GM21360 (cell line): ENCODE data around the gene LMF1.

ENCODE experiments used
- ATAC-seq: cut with Tn5 transposase; IDR thresholded peaks from one replicate; pipeline ENCODE4 v1.9.1; 2021; ENCODE audit warnings: mild to moderate bottlenecking, moderate library complexity; ENCODE audit not compliant: unreplicated experiment

The LMF1 gene

GRCh38 chr16:931626-932500, 38.9 kb downstream of the LMF1 start:
- ATAC-seq: no peak

DNA sequence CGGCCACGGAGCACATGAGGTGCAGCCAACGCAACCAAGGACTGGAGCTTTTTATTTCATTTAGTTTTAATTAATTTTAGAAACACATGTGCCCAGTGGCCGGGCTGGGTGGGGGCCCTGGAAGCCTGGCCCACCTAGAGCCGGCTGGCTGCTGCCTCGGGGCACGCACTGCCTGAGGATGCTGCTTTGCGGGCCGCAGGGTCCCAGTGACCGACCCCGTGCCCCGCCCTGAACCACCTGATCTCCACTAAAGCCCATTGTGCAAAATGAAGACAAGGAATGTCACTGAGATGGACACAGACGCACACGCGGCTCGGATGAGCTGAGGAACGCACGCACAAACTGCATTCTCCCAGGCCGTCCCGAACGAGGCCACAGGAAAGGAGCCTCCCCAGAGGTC, 39.6 kb downstream of the LMF1 start:
- ATAC-seq: no peak

GRCh38 chr16:930511-930910, 40.3 kb downstream of the LMF1 start:
- no peak for ATAC-seq

DNA sequence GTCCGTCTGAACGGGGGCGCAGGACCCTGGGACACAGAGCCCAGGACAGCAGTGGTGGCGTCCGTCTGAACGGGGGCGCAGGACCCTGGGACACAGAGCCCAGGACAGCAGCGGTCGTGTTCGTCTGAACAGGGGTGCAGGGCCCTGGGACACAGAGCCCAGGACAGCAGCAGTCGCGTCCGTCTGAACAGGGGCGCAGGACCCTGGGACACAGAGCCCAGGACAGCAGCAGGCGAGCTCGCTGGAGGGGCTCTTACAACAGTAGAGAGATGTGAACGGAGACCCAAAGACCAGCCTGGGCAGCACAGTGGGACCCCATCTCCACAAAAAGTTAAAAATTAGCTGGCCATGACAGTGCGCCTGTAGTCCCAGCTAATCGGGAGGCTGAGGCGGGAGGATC, 40.7 kb downstream of the LMF1 start:
- ATAC-seq: no peak

DNA sequence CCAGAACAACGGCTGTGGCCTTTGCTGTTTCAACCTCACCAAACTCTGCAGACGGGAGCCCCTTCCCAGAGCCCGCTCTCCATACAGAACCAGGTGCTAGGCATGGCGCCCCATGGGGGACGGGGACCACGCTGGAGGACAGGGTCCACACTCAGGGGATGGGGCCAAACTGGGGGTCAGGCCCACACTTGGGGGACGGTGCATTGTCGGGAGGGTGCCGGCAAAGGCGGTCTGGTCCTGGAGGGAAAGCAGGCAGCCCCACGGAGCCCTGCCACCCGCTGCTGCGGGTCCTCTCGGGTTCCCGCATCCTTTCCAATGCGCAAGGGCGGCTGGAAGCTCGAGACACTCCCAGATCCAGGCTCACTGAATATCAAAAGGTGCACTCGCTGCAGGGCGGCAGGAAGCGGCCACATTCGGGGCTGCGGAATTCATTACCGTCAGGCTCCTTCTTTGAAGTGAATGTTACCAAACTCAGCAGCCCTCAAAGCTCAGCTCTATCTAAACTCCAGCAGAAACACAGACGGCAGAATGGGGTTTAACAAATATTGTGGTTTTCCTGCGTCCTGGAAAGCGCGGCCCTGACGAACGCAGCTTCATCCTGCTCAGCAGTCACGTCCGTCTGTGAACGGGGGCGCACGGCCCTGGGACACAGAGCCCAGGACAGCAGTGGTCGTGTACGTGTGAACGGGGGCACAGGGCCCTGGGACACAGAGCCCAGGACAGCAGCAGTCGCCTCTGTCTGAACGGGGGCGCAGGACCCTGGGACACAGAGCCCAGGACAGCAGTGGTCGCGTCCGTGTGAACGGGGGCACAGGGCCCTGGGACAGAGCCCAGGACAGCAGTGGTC, 41.3 kb downstream of the LMF1 start:
- ATAC-seq: no peak

DNA sequence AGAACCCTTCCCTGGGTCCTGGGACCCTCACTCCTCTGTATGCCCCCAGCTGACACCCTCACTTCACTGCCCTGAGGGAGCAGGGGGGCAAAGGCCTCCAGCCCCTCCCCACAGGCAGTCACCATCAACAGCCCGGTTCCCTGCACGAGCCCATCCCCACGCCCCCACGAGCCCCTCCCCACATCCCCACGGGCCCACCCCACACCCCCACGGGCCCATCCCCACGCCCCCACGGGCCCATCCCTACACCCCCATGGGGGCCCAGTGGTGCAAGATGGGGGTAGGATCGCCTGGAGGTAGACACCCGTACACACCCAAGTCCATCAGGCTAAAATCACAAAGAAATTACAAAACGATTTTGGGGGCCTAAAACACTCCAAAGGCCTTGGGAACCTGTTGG, 42.3 kb downstream of the LMF1 start:
- ATAC-seq: no peak

DNA sequence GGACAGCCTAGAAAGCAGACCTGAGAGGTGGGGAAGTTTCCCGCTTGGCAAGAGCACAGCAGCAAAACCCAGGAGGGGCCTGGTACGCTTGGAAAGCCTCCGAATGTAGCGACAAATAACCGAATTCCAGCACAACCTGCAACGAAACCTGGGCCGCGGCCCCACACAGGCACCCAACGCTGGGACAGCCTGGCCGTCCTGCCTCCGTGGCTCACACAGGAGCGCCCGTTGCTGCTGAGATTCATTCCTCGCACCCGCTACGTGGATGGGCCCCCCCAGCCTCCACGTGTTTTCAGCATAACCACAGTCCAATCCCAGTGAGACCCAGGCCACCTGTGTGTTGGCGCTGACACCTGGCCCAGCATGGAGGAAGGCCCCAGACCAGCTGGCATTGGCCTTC, 42.9 kb downstream of the LMF1 start:
- no peak for ATAC-seq

DNA sequence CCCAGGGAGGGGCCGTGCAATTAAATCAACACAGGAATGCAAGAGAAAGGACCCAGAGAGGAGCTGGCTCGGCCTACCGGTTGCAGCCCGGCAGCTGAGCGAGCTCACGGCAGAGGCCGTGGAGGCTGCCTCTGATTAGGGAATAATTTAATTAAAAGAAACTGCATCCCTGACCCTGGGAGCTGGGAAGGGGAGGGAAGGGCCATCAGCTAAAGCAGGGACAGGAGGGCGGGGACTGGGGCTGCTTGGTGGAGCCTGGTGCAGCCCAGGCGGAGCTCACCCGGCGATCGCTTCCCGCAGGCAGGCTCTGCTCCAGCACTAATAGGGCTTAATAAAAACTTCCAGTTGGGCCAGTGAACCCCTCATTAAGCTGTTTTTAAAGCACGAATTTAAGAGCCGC, 43.4 kb downstream of the LMF1 start:
- no peak for ATAC-seq

- ATAC-seq: no peak
Observed at GRCh38 chr16:926715-927114, 44.1 kb downstream of the LMF1 start.

DNA sequence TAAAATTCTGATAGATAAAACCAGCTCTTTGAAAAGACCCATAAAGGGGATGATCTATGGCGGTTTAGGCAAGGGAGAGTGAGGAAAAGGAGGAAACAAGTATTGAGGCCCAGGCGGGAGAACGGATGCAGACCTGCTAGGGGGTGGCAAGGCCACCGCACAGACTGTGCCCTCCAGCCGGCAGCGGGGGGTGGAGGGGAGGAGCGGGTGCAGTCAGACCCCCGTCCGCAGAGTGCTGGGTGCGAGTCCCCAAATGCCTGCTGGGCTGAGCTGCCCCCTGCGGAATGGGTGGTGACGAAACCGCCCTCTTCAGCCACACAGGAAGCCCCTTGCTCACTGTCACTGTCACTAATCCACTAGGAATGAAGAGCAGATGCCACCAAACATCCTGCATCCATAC, 46.0 kb downstream of the LMF1 start:
- ATAC-seq: no peak

DNA sequence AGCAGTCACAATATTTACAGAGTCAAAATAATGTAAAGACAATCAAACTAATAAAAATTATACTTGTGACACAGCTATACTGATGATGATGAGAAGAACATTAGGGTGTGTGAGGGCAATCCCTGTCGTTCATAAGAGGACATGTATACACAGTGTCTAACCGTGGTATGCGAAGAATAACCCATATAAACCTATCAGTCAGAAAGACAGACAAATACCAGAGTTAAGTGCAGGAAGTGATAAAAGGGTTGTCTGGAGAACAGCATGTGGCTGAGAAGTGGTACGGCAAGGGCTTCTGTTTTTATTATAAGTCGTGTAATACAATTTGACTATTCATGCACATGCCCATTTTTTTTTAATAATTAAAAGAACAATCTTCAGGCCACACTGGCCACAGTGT, 46.7 kb downstream of the LMF1 start:
- ATAC-seq: no peak

DNA sequence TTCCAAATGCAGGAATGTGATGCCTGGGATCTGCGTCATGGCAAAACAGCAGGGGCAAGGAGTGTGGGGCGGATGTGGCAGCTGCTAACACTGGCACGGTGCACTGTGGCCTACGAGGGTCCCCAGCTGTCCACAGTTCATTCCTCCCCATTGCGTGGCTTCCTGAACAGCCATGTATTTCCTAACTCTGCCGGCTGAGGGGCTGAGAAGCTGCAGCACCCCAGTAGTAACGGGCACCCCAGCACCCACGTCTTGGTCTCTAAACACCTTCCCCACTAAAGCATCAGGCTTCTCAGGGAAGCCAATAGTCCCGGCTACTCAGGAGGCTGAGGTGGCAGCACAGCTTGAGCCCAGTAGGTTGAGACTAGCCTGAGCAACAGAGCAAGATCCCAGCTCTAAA, 47.6 kb downstream of the LMF1 start:
- ATAC-seq: no peak

GRCh38 chr16:922051-922450, 48.7 kb downstream of the LMF1 start:
- no peak for ATAC-seq

- ATAC-seq: no peak
Observed at GRCh38 chr16:921321-921905, 49.4 kb downstream of the LMF1 start.

- ATAC-seq: no peak
Observed at GRCh38 chr16:920717-921116, 50.1 kb downstream of the LMF1 start.

DNA sequence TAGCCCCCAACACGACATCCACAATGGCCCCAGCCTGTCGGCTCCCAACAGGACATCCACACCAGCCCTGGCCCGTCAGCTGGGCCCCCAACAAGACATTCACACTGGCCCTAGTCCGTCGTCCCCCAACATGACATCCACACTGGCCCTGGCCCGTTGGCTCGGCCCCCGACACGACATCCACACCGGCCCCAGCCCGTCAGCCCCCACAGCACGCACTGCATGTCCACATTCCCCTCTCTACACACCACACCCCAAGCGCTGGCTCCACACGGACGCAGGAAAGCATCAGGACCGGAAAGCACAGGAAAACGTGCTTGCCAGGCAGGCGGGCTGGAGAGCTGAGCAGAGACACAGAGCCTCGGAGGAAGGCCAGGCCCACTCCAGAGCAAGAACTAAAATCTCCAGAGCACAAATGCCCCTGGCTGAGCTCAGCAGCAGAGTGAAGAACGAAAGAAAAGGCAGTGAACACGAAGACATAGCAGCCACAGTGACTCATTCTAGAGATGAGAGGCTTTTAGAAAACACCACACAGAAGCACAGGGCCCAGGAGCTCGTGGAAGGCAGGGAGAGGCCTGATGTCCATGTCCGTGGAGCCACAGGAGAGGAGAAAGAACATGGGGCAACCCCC, 50.6 kb downstream of the LMF1 start:
- no peak for ATAC-seq

DNA sequence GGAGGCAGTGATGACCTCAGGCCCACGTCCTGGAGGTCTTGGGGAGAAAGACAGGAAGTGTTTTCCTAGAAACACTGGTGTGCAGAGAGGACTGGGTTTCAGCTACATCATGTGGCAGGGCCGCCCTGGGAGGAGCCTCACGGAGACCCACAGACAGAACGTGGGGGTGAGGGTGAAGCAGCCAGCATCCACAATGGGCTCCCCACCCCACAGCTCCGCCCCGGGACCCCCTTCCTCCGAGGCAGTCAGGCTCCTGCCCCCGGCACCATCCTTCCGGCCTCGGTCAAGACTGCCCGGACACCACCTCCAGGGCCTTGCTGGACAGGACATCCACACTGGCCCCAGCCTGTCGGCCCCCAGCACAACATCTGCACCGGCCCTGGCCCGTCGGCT, 51.1 kb downstream of the LMF1 start:
- no peak for ATAC-seq

GRCh38 chr16:918741-919657, 51.8 kb downstream of the LMF1 start:
- no peak for ATAC-seq

DNA sequence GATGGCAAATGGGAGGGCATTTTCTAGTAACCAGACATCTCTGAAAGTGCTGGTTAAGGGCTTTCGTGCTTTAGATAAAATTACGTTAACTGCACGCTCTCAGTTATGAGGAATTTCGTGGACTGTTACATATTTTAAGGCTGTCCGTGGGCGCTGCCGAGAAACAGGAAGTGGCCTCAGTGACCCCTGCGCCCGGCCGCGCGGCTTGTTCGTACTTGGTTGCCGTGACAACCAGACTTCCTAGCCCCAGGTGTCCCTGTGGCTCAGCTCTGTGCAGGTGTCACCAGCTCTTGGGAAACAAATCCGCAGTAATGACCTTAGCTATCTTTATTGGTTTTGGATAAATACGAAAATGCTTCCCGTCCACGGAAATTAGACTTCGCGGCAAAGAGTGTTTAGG, 52.7 kb downstream of the LMF1 start:
- no peak for ATAC-seq

DNA sequence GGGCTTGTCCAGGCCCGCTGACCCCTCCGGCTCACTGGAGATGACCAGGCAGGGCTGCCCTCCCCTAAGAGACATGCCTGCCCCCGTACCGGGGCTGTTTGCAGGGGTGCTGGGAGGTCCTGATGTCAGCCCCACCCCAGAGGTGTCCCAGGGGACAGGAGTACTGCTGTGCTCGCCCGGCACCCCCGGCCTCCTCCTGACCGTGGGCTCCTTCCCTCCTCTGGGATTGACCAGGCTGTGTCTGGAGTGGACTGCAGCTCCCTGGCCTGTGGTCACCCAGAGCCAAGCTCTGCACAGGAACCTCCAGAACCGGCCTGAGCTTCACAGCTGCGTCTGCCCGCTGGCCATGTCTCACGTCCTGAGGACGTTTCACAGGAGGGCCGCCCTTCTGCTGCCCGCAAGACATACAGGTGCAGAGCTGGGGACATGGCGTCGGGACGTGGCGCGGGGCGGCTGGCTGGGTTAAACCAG, 53.2 kb downstream of the LMF1 start:
- no peak for ATAC-seq
